ENCODE data around the gene IL6. TPM values are rescaled to one million over a fixed set of nuclear protein-coding genes. Genes with fewer than 3 reads are reported as not detected.

IL6 gene
- total and polyA plus RNA-seq, 9 donors: 0.18 to 0.44 (median 0.31) TPM; not detected in 2

DNA sequence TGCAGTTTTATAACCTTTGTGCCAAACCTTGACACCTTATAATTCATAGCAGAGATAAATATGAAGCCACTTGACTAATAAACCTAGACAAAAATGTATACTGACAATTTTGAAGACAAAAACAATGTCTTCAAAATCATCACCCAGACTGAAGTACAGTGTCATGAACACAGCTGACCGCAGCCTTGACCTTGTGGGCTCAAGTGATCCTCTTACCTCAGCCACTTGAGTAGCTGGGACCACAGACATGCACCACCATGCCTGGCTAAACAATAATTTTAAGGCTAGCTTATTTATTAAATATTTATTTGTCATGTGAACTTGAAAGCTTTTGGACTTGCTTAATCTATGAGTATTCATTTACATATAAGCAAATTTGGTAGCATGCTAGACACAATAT lies 24.3 kb downstream of the IL6 start:
- no CpG with 5 or more reads among the region's 1 CpG for WGBS (ENCODE audit: insufficient coverage)
- Histone ChIP-seq H3K27ac (ENCODE audit: low read length) (no peak overlapping the region), H3K36me3 (ENCODE audit: control insufficient read depth, insufficient read depth, low read length) (no peaks in the 10 kb centered on the region), H3K4me3 (ENCODE audit: low read length) (no peak overlapping the region), H3K9me3 (replicated peaks; ENCODE audit: control insufficient read depth, low read depth, low read length) (no peaks in the 10 kb centered on the region), H3K27me3 (ENCODE audit: control insufficient read depth, insufficient read depth, low read length) (no peaks in the 10 kb centered on the region), H3K4me1 (ENCODE audit: control insufficient read depth, insufficient read depth, low read length) (no peaks in the 10 kb centered on the region)
- DNase-seq: no peak

DNA sequence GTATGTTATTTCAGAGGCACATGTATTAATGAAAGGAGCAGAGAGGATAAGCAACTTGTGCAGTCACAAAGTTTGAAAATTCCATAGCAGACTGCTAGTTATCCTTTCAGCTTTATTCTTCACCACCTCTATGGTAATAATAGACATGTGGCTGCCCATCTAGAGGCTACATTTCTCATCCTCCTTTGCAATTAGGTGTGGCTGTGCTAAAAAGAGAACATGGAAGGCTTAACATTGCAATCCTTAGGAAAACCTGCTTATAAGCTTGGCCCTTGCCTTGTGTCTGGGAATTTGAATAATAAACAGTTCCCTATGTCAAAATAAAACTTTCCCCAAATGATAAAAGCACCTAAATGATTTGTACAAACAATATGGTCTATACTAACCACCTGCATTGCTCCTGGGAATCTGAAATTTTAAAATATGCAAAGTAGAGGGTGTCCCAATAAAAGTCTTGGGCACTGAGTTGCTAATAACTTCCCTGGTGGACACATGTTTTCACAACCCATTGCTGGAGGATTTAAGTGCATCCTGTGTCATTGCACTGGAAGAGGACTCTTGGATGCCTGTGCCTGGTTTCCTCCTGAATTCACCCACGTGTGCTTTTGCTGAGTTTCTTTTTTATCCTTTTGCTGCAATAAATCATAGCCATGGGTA lies 30.5 kb downstream of the IL6 start:
- Histone ChIP-seq H3K27ac (ENCODE audit: low read length) (no peak overlapping the region), H3K4me1 (ENCODE audit: control insufficient read depth, insufficient read depth, low read length) (no peaks in the 10 kb centered on the region), H3K4me3 (ENCODE audit: low read length) (no peak overlapping the region), H3K36me3 (ENCODE audit: control insufficient read depth, insufficient read depth, low read length) (no peaks in the 10 kb centered on the region), H3K27me3 (ENCODE audit: control insufficient read depth, insufficient read depth, low read length) (no peaks in the 10 kb centered on the region), H3K9me3 (replicated peaks; ENCODE audit: control insufficient read depth, low read depth, low read length) (peaks cover 7% of the 10 kb centered on the region)
- DNase-seq: no peak
- 0% methylated on average over 1 of the region's 1 CpG for WGBS (ENCODE audit: insufficient coverage)

DNA sequence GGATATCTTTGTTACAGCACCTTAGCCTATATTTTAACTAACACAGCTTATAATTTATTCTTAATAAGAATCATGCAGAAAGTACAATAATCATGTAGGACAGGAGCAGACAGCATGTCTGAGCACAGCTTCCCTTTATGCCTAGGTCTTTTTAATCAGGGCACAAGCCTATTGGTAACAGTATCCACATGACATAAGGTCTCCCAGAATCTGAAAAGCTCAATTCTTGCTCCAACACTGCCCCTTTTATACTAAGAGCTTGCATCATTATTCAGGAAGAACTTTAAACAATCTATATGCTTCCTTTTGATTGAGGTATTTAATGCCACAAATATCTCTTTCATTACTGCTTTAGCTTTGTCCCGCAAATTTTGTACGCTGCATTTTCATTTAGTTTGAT lies 31.6 kb downstream of the IL6 start:
- no peaks in the 10 kb centered on the region for H3K36me3 ChIP-seq (ENCODE audit: control insufficient read depth, insufficient read depth, low read length)
- H3K4me3 ChIP-seq (ENCODE audit: low read length): no peak overlapping the region
- H3K27ac ChIP-seq (ENCODE audit: low read length): no peak overlapping the region
- no peaks in the 10 kb centered on the region for H3K27me3 ChIP-seq (ENCODE audit: control insufficient read depth, insufficient read depth, low read length)
- H3K9me3 ChIP-seq (replicated peaks; ENCODE audit: control insufficient read depth, low read depth, low read length): peaks cover 7% of the 10 kb centered on the region
- WGBS (ENCODE audit: insufficient coverage): no CpG with 5 or more reads among the region's 2 CpGs
- no peak for DNase-seq
- H3K4me1 ChIP-seq (ENCODE audit: control insufficient read depth, insufficient read depth, low read length): no peaks in the 10 kb centered on the region

DNA sequence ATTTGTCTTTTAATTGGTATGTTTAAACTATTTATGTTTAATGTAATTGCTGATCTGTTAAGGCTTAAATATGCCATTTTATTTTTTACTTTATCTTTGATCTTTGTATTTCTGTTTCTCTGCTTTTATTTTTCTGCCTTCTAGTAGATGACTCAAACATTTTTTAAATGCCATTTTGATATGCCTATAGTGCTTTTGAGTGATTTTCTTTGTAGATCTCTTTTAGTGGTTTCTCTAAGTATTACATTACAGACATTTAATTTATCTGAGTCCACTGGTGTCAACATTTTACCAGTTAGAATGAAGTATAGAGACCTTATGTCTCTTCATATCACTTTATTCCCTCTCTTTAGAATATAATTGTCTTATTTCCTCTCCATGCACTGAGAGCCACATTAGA lies 32.7 kb downstream of the IL6 start:
- no peaks in the 10 kb centered on the region for H3K4me1 ChIP-seq (ENCODE audit: control insufficient read depth, insufficient read depth, low read length)
- no peak overlapping the region for H3K4me3 ChIP-seq (ENCODE audit: low read length)
- H3K36me3 ChIP-seq (ENCODE audit: control insufficient read depth, insufficient read depth, low read length): no peaks in the 10 kb centered on the region
- DNase-seq: no peak
- peaks cover 7% of the 10 kb centered on the region for H3K9me3 ChIP-seq (replicated peaks; ENCODE audit: control insufficient read depth, low read depth, low read length)
- H3K27ac ChIP-seq (ENCODE audit: low read length): no peak overlapping the region
- no peaks in the 10 kb centered on the region for H3K27me3 ChIP-seq (ENCODE audit: control insufficient read depth, insufficient read depth, low read length)

DNA sequence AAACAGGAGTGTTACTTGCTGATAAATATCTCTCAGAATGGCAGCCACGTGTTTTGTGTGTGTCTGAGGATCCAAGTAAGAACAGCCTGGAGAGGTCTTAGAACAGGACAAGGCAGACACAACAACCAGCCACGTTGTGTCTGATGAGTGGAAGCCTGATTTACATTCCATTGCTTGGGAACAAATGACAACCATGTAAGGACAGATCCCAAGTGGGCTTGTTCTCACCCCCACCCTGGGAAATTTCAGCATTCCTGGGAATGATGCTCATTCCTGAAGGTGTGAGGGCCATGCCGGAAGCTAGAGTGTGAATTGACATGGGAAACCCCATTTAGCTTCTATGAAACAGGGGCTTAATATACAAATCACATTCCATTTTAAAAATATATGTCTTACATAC lies 35.9 kb downstream of the IL6 start:
- no peaks in the 10 kb centered on the region for H3K27me3 ChIP-seq (ENCODE audit: control insufficient read depth, insufficient read depth, low read length)
- DNase-seq: no peak
- no peaks in the 10 kb centered on the region for H3K36me3 ChIP-seq (ENCODE audit: control insufficient read depth, insufficient read depth, low read length)
- H3K27ac ChIP-seq (ENCODE audit: low read length): no peak overlapping the region
- peaks cover 7% of the 10 kb centered on the region for H3K9me3 ChIP-seq (replicated peaks; ENCODE audit: control insufficient read depth, low read depth, low read length)
- no peak overlapping the region for H3K4me3 ChIP-seq (ENCODE audit: low read length)
- no peaks in the 10 kb centered on the region for H3K4me1 ChIP-seq (ENCODE audit: control insufficient read depth, insufficient read depth, low read length)
- 64% methylated on average over 2 of the region's 3 CpGs for WGBS (ENCODE audit: insufficient coverage)

DNA sequence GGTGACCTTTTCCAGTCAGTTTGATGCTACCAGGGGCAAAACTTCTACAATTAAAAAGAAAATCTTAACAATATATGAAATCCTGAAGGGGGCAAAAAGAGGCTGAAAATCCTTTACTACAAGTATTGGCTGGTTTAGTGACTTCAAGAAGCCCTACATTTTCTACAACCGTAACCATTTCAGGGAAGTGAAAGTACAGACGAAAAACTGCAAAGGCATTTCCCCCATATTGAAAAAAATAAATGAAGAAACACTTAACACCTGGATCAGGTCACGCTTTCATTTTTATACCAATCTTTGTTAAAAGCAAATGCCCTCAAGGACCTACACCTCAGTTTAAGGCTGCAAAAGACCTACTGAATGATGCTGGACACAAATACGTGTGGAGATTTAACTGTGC lies 38.6 kb downstream of the IL6 start:
- Histone ChIP-seq H3K27ac (ENCODE audit: low read length) (no peak overlapping the region), H3K9me3 (replicated peaks; ENCODE audit: control insufficient read depth, low read depth, low read length) (peaks cover 2% of the 10 kb centered on the region), H3K36me3 (ENCODE audit: control insufficient read depth, insufficient read depth, low read length) (no peaks in the 10 kb centered on the region), H3K27me3 (ENCODE audit: control insufficient read depth, insufficient read depth, low read length) (no peaks in the 10 kb centered on the region), H3K4me1 (ENCODE audit: control insufficient read depth, insufficient read depth, low read length) (no peaks in the 10 kb centered on the region), H3K4me3 (ENCODE audit: low read length) (no peak overlapping the region)
- no peak for DNase-seq
- WGBS (ENCODE audit: insufficient coverage): no CpG with 5 or more reads among the region's 4 CpGs

DNA sequence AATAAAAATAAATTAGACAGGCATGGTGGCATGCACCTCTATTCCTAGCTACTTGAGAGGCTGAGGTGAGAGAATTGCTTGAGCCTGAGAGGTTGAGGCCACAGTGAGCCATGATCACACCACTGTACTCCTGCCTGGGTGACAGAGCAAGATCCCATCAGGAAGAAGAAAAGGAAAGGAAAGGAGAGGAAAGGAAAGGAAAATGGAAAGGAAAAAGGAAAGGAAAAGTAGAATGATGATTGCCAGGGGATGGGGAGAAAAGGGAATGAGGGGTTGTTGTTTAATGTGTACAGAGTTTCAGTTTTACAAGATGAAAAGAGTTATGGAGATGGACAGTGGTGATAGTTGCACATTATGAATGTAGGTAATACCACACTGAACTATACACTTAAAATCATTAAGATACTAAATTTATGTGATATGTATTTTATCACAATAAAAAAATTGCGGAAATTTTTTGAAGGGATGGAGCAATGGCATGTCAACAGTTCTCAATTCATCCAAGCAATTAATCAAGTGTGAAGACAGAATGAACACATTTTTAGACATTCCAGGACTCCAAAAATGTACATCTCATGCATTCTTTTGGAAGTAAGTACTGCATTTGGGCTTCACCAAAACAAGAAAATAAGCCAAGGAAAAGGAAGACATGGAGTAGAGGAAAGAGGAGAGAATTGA lies 44.3 kb downstream of the IL6 start:
- WGBS (ENCODE audit: insufficient coverage): no CpG with 5 or more reads among the region's 1 CpG
- H3K36me3 ChIP-seq (ENCODE audit: control insufficient read depth, insufficient read depth, low read length): no peaks in the 10 kb centered on the region

DNA sequence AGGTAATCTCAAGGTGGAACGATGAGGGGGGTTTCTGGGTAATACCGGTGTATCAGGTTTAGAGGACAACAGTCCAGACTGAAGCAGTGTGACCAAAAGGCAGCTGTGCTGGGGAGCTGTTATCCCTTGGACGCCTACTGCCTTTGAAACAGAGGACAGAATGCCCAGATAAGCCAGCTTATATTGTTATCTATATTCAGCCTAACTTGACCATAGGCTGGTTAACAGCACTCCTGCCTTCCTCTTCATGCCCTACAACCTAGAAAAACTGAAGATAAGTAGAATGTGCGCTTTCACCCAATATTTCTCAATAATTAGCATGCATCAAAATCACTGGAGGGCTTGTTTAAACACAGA lies 44.9 kb downstream of the IL6 start:
- DNase-seq: no peak
- Histone ChIP-seq H3K36me3 (ENCODE audit: control insufficient read depth, insufficient read depth, low read length) (no peaks in the 10 kb centered on the region), H3K4me3 (ENCODE audit: low read length) (no peak overlapping the region), H3K4me1 (ENCODE audit: control insufficient read depth, insufficient read depth, low read length) (no peaks in the 10 kb centered on the region), H3K27me3 (ENCODE audit: control insufficient read depth, insufficient read depth, low read length) (no peaks in the 10 kb centered on the region), H3K9me3 (replicated peaks; ENCODE audit: control insufficient read depth, low read depth, low read length) (no peaks in the 10 kb centered on the region), H3K27ac (ENCODE audit: low read length) (no peak overlapping the region)
- WGBS (ENCODE audit: insufficient coverage): 84% methylated on average over 2 of the region's 4 CpGs

More for the DNA sequence above, 44.3 kb downstream of the IL6 start:
- no peak for DNase-seq
- Histone ChIP-seq H3K9me3 (replicated peaks; ENCODE audit: control insufficient read depth, low read depth, low read length) (no peaks in the 10 kb centered on the region), H3K27me3 (ENCODE audit: control insufficient read depth, insufficient read depth, low read length) (no peaks in the 10 kb centered on the region), H3K4me3 (ENCODE audit: low read length) (no peak overlapping the region), H3K27ac (ENCODE audit: low read length) (no peak overlapping the region), H3K4me1 (ENCODE audit: control insufficient read depth, insufficient read depth, low read length) (no peaks in the 10 kb centered on the region)

DNA sequence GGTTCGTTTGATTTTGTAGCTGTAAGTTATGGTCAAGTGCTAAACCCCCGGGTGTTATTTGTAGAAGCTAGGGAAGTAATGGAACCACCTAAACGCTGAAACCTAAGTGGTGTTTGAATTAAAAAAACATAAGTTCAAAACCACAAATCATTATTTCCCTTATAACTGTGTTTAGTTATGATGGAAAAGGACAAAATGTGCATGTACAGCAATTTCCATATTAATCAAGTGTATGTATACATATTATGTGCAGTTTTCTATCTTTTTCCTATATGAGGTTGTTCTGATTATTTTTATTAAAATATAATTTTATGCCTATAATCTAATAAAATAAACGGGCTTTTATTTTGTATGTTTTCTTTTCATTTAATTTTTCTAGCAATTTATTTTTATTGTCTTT lies 45.9 kb downstream of the IL6 start:
- Histone ChIP-seq H3K36me3 (ENCODE audit: control insufficient read depth, insufficient read depth, low read length) (no peaks in the 10 kb centered on the region), H3K27me3 (ENCODE audit: control insufficient read depth, insufficient read depth, low read length) (no peaks in the 10 kb centered on the region), H3K4me3 (ENCODE audit: low read length) (no peak overlapping the region), H3K9me3 (replicated peaks; ENCODE audit: control insufficient read depth, low read depth, low read length) (no peaks in the 10 kb centered on the region), H3K27ac (ENCODE audit: low read length) (no peak overlapping the region), H3K4me1 (ENCODE audit: control insufficient read depth, insufficient read depth, low read length) (no peaks in the 10 kb centered on the region)
- DNase-seq: no peak
- no CpG with 5 or more reads among the region's 4 CpGs for WGBS (ENCODE audit: insufficient coverage)

DNA sequence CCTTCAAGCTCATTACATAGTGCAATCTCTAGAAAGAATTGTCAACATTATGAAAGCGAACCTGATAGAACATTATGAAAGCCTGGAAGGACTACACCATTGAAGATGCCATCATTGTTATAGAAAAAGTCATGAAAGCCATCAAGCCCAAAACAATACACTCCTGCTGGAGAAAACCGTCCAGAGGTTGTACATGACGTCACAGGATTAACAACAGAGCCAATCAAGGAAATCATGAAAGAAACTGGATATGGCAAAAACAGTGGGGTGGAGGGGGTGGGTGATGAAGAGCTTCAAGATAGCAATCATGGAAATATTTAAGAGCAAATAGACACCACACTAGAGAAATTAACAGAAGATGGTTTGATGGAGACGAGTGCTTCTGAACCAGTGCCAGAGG lies 50.0 kb downstream of the IL6 start:
- Histone ChIP-seq H3K4me3 (ENCODE audit: low read length) (no peak overlapping the region), H3K27me3 (ENCODE audit: control insufficient read depth, insufficient read depth, low read length) (no peaks in the 10 kb centered on the region), H3K27ac (ENCODE audit: low read length) (no peak overlapping the region), H3K4me1 (ENCODE audit: control insufficient read depth, insufficient read depth, low read length) (peaks cover 3% of the 10 kb centered on the region), H3K36me3 (ENCODE audit: control insufficient read depth, insufficient read depth, low read length) (no peaks in the 10 kb centered on the region), H3K9me3 (replicated peaks; ENCODE audit: control insufficient read depth, low read depth, low read length) (no peaks in the 10 kb centered on the region)
- DNase-seq: no peak
- no CpG with 5 or more reads among the region's 4 CpGs for WGBS (ENCODE audit: insufficient coverage)
